Measurements from ENCODE around the gene CX3CR1. TPM values are rescaled to one million over a fixed set of nuclear protein-coding genes. Genes with fewer than 3 reads are reported as not detected.

CX3CR1 gene
- total and polyA plus RNA-seq, 2 of the 4 experiments (the other 2 are of a cell fraction): not detected

GRCh38 chr3:39232859-39233258, 47.0 kb downstream of the CX3CR1 start:
- Histone ChIP-seq H2BK120ac (ENCODE audit: low read depth, low read length) (no peak overlapping the region), H3K36me3 (ENCODE audit: control insufficient read depth, insufficient read depth, low read length) (no peaks in the 10 kb centered on the region), H2AFZ (replicated peaks; ENCODE audit: low read length, poor library complexity) (no peak overlapping the region), H2AK9ac (replicated peaks; ENCODE audit: low read depth, low read length, poor library complexity) (peak overlapping the region; percentile 28), H3K4me1 (ENCODE audit: control insufficient read depth, insufficient read depth, low read length) (no peaks in the 10 kb centered on the region), H2BK5ac (ENCODE audit: low read depth, low read length, poor library complexity, severe bottlenecking) (no peak overlapping the region), H3K27me3 (ENCODE audit: control insufficient read depth, insufficient read depth, low read length) (peaks cover 20% of the 10 kb centered on the region), H3K4me2 (ENCODE audit: low read depth, low read length) (no peak overlapping the region), H3K4me3 (ENCODE audit: insufficient read depth, low read depth, low read length) (no peak overlapping the region), H4K8ac (ENCODE audit: low read depth in 2 of 2, low read length in 2 of 2) (no peak overlapping the region), H3K56ac (ENCODE audit: extremely low read depth, insufficient read depth, low read length) (no peak overlapping the region), H3K9me1 (ENCODE audit: insufficient read depth, low read length) (no peaks in the 10 kb centered on the region), H4K91ac (ENCODE audit: insufficient read depth, low read depth, low read length) (no peak overlapping the region), H3K9me3 (ENCODE audit: control insufficient read depth, insufficient read depth, low read length) (no peaks in the 10 kb centered on the region), H3K23ac (ENCODE audit: low read depth, low read length) (no peak overlapping the region), H4K20me1 (ENCODE audit: insufficient read depth, low read length) (no peaks in the 10 kb centered on the region), H2BK15ac (ENCODE audit: low read depth, low read length) (no peak overlapping the region), H3K14ac (replicated peaks; ENCODE audit: low read depth, low read length) (no peak overlapping the region), H3K4ac (ENCODE audit: low read depth, low read length) (no peak overlapping the region), H3K27ac (ENCODE audit: insufficient read depth, low read length) (no peak overlapping the region), H2AK5ac (ENCODE audit: low read depth, low read length) (no peak overlapping the region), H4K5ac (ENCODE audit: low read depth, low read length) (no peak overlapping the region), H3K18ac (ENCODE audit: low read depth, low read length) (no peak overlapping the region), H2BK20ac (ENCODE audit: low read depth, low read length) (no peak overlapping the region), H3K79me1 (ENCODE audit: low read depth in 1 of 2, low read length in 2 of 2) (no peaks in the 10 kb centered on the region), H3K9ac (ENCODE audit: low read depth, low read length) (no peak overlapping the region)
- intact Hi-C loops (cut with micrococcal nuclease): no loop called here
- DNase-seq: no peak
- no peak for TF ChIP-seq MAZ (IDR thresholded peaks at IDR 0.05; ENCODE audit: borderline replicate concordance, low read depth, low read length)
- no peak for TF ChIP-seq FOS (IDR thresholded peaks at IDR 0.05; ENCODE audit: low read depth, low read length)
- TF ChIP-seq BHLHE40 (IDR thresholded peaks at IDR 0.05; ENCODE audit: low read depth, low read length): no peak
- TF ChIP-seq MXI1 (IDR thresholded peaks at IDR 0.05; ENCODE audit: borderline replicate concordance, low read depth, low read length): no peak
- TF ChIP-seq, protein P1, sequence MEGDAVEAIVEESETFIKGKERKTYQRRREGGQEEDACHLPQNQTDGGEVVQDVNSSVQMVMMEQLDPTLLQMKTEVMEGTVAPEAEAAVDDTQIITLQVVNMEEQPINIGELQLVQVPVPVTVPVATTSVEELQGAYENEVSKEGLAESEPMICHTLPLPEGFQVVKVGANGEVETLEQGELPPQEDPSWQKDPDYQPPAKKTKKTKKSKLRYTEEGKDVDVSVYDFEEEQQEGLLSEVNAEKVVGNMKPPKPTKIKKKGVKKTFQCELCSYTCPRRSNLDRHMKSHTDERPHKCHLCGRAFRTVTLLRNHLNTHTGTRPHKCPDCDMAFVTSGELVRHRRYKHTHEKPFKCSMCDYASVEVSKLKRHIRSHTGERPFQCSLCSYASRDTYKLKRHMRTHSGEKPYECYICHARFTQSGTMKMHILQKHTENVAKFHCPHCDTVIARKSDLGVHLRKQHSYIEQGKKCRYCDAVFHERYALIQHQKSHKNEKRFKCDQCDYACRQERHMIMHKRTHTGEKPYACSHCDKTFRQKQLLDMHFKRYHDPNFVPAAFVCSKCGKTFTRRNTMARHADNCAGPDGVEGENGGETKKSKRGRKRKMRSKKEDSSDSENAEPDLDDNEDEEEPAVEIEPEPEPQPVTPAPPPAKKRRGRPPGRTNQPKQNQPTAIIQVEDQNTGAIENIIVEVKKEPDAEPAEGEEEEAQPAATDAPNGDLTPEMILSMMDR (conservative IDR thresholded peaks at IDR 0.05; ENCODE audit: low read depth, low read length): no peak
- in situ Hi-C loops (cut with MboI; ENCODE audit: low sequenced_read_pairs): no loop called here
- ATAC-seq (ENCODE audit: low read depth): no peak
- ChIA-PET POLR2A (ENCODE audit: unreplicated experiment) (no interaction called here), CTCF (no interaction called here)
- dilution Hi-C loops (cut with HindIII; ENCODE audit: low sequenced_read_pairs, unreplicated experiment): no loop called here
- no CpG with 5 or more reads among the region's 3 CpGs for WGBS, 2 experiments (ENCODE audit: extremely low coverage in 2 of 2, insufficient read length in 1 of 2)
- no TSS peak for BruUV-seq (replicated peaks)
